Fibroblast of villous mesenchyme (primary cell): ENCODE measurements around the gene OR2AG2. TPM values are rescaled to one million over a fixed set of nuclear protein-coding genes. Genes with fewer than 3 reads are reported as not detected.

Experiments
- DNase-seq: peaks from one replicate; pipeline ENCODE4 v3.0.0-alpha.2; 2010; ENCODE audit warnings: low read depth
- H3K4me3 ChIP-seq: 2 replicates; pipeline ENCODE4 v1.5.1; 2011; ENCODE audit warnings: low read depth, mild to moderate bottlenecking, low read length
- total RNA-seq: library from RNA; depleted of rRNA; stranded (reverse); fragments of >200 nt; gene quantifications from 2 replicates; pipeline ENCODE4 v1.2.3, GENCODE V29; 2012
- TF ChIP-seq, protein P1 (sequence below): IDR thresholded peaks from 2 replicates; pipeline ENCODE4 v1.5.1; 2012; ENCODE audit warnings: low read depth, mild to moderate bottlenecking, low read length; ENCODE audit not compliant: insufficient read depth

Gene OR2AG2
- total RNA-seq, 1 donor, result under 0.01 TPM

DNA sequence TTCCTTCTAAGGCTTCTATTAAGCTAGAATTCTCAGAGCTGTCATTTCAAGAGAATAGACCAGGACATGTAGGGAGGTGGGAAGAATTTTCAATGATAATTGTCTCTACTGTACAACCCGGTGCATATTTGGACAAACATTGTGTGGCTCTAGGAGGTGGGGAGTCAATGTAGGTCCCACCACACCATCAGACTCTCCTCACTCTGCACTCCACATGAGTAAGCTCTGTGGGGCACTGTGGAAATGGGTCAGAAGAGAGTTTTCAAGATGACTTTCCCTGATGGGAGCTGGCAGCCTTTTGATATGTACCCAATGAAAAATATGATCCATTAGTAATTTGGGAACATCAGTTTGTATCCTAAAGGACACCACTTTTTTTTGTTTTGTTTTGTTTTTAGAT, 33.2 kb downstream of the OR2AG2 start:
- H3K4me3 ChIP-seq, result no peak overlapping the region
- TF ChIP-seq, protein P1, sequence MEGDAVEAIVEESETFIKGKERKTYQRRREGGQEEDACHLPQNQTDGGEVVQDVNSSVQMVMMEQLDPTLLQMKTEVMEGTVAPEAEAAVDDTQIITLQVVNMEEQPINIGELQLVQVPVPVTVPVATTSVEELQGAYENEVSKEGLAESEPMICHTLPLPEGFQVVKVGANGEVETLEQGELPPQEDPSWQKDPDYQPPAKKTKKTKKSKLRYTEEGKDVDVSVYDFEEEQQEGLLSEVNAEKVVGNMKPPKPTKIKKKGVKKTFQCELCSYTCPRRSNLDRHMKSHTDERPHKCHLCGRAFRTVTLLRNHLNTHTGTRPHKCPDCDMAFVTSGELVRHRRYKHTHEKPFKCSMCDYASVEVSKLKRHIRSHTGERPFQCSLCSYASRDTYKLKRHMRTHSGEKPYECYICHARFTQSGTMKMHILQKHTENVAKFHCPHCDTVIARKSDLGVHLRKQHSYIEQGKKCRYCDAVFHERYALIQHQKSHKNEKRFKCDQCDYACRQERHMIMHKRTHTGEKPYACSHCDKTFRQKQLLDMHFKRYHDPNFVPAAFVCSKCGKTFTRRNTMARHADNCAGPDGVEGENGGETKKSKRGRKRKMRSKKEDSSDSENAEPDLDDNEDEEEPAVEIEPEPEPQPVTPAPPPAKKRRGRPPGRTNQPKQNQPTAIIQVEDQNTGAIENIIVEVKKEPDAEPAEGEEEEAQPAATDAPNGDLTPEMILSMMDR, result no peak
- DNase-seq, result no peak

DNA sequence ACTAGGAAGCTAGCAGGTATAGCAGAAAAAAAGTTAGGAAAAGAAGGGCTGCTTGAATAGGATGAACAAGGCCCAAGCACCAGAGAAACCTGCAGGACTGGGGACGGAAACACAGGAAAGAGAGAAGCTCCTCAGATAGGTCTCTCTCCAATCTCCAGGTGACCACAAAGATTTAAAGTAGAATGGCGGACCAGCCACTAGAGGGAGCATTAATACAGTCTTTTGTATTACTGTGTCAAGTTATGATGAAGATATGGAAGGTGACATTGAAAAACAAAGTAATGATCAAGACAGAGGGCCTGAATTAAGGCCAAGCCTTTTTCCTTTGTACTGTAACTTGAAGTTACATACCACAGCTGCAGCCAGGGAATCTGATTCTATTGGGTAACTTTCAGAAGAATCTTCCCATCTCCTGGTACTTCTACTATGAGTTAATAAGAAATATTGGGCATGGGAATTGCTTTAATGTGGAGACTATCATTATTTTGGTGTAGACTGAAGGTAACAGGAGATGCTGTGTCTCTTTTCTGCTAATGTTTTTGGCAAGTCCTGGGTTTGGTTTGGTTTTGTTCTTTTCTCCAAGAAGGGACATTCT, 33.8 kb downstream of the OR2AG2 start:
- TF ChIP-seq, protein P1, result peak; percentile 69
- DNase-seq, result peak; percentile 37
- H3K4me3 ChIP-seq, result no peak overlapping the region

DNA sequence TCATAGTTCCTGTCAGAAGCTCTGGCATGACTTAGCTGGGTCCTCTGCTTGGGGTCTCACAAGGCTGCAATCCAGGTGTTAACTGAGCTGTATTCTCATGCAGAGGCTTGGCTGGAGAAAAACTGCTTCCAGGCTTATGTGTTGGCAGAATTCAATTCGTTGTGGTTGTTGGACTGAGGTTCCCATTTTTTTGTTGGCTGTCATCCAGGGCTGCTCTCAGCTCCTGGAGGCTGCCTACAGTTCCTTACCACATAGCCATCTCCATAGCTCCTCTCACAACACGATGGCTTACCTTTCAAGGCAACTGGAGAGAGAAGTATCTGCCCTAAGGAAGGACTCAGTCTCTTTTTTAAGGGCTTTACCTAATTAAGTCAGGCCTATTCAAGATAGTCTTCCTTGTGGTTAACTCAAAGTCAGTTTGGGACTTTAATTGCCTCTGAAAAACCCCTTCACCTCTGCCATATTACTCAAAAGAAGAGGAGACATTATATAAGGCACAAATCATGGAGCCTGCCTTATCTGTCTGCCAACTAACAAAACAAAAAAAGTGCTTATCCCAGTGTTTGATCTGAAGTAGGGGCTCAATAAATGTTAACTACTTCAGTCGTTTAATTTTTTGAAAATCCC, 35.2 kb downstream of the OR2AG2 start:
- H3K4me3 ChIP-seq, result no peak overlapping the region
- no peak for DNase-seq
- TF ChIP-seq, protein P1, result no peak

DNA sequence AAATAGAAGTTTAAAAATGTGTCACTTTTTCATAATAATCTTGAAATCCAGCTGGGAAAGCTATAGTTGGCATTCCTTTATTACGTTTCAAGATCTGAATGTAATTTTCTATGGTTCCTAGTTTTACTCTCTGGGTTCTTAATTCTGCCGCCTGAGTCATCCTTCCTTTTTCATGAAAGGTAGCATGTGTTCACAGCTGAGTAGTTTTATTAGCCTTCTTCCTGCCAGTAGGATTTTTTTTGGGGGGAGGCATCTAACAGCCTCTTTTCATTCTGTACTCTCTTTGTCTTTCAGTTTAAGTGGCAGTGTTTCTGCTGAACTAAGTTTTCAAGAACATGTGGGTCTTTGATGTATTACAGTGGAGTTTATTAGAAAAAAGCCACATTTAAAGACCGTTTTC, 36.5 kb downstream of the OR2AG2 start:
- H3K4me3 ChIP-seq, result no peak overlapping the region
- TF ChIP-seq, protein P1, result no peak
- no peak for DNase-seq

DNA sequence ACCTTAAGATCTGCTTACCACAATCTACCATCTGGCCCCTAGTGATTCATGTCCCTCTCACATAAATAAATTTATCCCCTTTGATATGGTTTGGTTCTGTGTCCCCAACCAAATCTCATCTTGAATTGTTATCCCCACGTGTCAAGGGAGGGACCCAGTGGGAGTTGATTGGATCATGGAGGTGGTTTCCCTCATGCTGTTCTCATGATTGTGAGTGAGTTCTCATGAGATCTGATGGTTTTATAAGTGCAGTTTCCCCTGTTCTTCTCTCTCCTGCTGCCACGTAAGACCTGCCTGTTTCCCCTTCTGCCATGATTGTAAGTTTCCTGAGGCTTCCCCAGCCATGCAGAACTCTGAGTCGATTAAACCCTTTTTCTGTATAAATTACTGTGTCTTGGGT, 37.2 kb downstream of the OR2AG2 start:
- no peak overlapping the region for H3K4me3 ChIP-seq
- DNase-seq, result no peak
- TF ChIP-seq, protein P1, result no peak

DNA sequence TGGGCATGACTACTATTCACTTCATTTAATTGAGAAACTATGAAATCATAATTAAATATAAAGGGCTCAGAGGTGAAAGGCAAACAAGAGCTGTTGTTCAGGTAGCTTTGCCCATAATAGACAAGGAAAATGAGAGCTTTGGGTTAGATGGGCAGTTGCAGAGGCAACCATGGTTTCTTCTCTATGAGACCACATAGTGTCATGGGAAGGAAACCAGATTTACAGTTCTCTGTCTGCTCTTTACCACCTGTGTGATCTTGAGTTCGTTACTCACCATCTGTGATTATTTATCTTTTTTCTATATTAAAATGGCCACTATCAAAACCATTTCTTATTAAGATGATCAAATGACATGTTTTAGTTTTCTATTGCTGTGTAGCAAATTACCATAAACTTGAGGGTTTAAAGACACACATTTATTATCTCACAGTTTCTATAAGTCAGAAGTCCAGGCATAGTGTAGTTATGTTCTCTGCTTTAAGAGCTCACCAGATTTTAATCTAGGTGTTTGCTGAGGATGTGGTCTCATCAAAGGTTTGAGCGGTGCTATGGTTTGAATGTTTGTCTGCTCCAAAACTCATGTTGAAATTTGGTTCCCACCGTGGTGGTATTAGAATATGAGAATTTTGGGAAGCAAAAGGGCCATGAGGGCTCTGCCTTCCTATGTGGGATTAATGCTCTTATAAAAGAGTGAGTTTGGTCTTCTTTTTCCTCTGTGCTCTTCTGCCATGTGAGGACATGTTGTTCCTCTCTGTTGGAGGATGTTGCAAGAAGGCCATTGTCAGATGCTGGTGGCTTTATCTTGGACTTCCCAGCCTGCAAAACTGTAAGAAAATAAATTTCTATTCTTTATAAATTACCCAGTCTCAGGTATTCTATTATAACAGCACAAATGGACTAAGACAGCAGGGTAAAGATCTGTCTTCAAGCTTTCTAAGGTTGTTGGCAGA, 38.2 kb downstream of the OR2AG2 start:
- TF ChIP-seq, protein P1, result no peak
- DNase-seq, result no peak
- no peak overlapping the region for H3K4me3 ChIP-seq
